ENCODE measurements around the gene FGD6. TPM values are rescaled to one million over a fixed set of nuclear protein-coding genes. Genes with fewer than 3 reads are reported as not detected.
A peak's percentile ranks its signal among the peaks of the same experiment; 100 is the strongest.
"Not testable (repeated sequence)": the region's sequence is repeated elsewhere in the genome, so short reads cannot be mapped to it uniquely, and the experiment has no call there.

FGD6 gene
- total RNA-seq, 2 experiments from 2014 or later, result 0.45 to 0.71 TPM

- Mint-ChIP-seq H3K4me3 (no peak overlapping the region), H3K9me3 (no peaks in the 10 kb centered on the region), H3K27ac (no peak overlapping the region), H3K36me3 (ENCODE audit: low read depth) (no peaks in the 10 kb centered on the region), H3K27me3 (peaks cover 5% of the 10 kb centered on the region), H3K4me1 (peaks cover 18% of the 10 kb centered on the region)
- CTCF ChIA-PET, result no interaction called here
- no peak for DNase-seq
- POLR2A ChIA-PET, result no interaction called here
These were observed 117.9 kb downstream of the FGD6 start for GRCh38 chr12:95099270-95099790.

- POLR2A ChIA-PET, result no interaction called here
- Mint-ChIP-seq H3K36me3 (ENCODE audit: low read depth) (no peaks in the 10 kb centered on the region), H3K27me3 (peaks cover 5% of the 10 kb centered on the region), H3K9me3 (no peaks in the 10 kb centered on the region), H3K4me1 (no peaks in the 10 kb centered on the region), H3K4me3 (no peak overlapping the region), H3K27ac (no peak overlapping the region)
- CTCF ChIA-PET, result no interaction called here
- DNase-seq, result no peak
These were observed 120.4 kb downstream of the FGD6 start for GRCh38 chr12:95096852-95097251.

GRCh38 chr12:95096378-95096777, 120.9 kb downstream of the FGD6 start:
- Mint-ChIP-seq H3K4me3 (no peak overlapping the region), H3K27me3 (peaks cover 5% of the 10 kb centered on the region), H3K4me1 (no peaks in the 10 kb centered on the region), H3K27ac (no peak overlapping the region), H3K9me3 (no peaks in the 10 kb centered on the region), H3K36me3 (ENCODE audit: low read depth) (no peaks in the 10 kb centered on the region)
- ChIA-PET CTCF (no interaction called here), POLR2A (no interaction called here)
- no peak for DNase-seq

GRCh38 chr12:95095866-95096265, 121.4 kb downstream of the FGD6 start:
- H3K27ac Mint-ChIP-seq, H3K27me3 Mint-ChIP-seq, CTCF ChIA-PET: not testable (repeated sequence)

GRCh38 chr12:95089462-95089861, 127.8 kb downstream of the FGD6 start:
- H3K9me3 Mint-ChIP-seq, result no peaks in the 10 kb centered on the region
- H3K4me1 Mint-ChIP-seq, result peaks cover 2% of the 10 kb centered on the region
- H3K4me3 Mint-ChIP-seq, result no peak overlapping the region
- POLR2A ChIA-PET, result no interaction called here
- no peak for DNase-seq
- no peak overlapping the region for H3K27ac Mint-ChIP-seq
- no peaks in the 10 kb centered on the region for H3K36me3 Mint-ChIP-seq (ENCODE audit: low read depth)
- H3K27me3 Mint-ChIP-seq, result peaks cover 3% of the 10 kb centered on the region
- CTCF ChIA-PET, result no interaction called here

More at GRCh38 chr12:95095866-95096265, 121.4 kb downstream of the FGD6 start:
- H3K4me1 Mint-ChIP-seq; DNase-seq; H3K4me3 Mint-ChIP-seq; H3K9me3 Mint-ChIP-seq; POLR2A ChIA-PET; H3K36me3 Mint-ChIP-seq (ENCODE audit: low read depth): not testable (repeated sequence)

GRCh38 chr12:95088379-95088778, 128.9 kb downstream of the FGD6 start:
- POLR2A ChIA-PET, result no interaction called here
- H3K36me3 Mint-ChIP-seq (ENCODE audit: low read depth), result no peaks in the 10 kb centered on the region
- CTCF ChIA-PET, result no interaction called here
- no peaks in the 10 kb centered on the region for H3K9me3 Mint-ChIP-seq
- no peak overlapping the region for H3K4me3 Mint-ChIP-seq
- no peak overlapping the region for H3K27ac Mint-ChIP-seq
- peaks cover 11% of the 10 kb centered on the region for H3K27me3 Mint-ChIP-seq
- no peak for DNase-seq
- peaks cover 2% of the 10 kb centered on the region for H3K4me1 Mint-ChIP-seq

- peaks cover 2% of the 10 kb centered on the region for H3K4me1 Mint-ChIP-seq
- CTCF ChIA-PET, result interaction anchor here (1.2 to 3.5 kb wide), 3 partner anchors 12 to 22 kb away, joined by 3 to 26 read pairs (median 4); partner anchors contain the start of gene NR2C1
These were observed 131.7 kb downstream of the FGD6 start for GRCh38 chr12:95085612-95086011.

GRCh38 chr12:95083938-95084337, 133.3 kb downstream of the FGD6 start:
- CTCF ChIA-PET, result interaction anchor here (3.5 kb wide), 1 partner anchor 10 kb away, joined by 26 read pairs; the partner anchor contains the start of gene NR2C1
- H3K27ac Mint-ChIP-seq, result no peak overlapping the region
- POLR2A ChIA-PET, result interaction anchor here (1.1 to 1.5 kb wide), 2 partner anchors 11 to 81 kb away, joined by 3 to 4 read pairs; partner anchors contain the start of genes NDUFA12 and NR2C1
- H3K4me3 Mint-ChIP-seq, result no peak overlapping the region
- DNase-seq, result no peak
- peaks cover 2% of the 10 kb centered on the region for H3K4me1 Mint-ChIP-seq
- no peaks in the 10 kb centered on the region for H3K9me3 Mint-ChIP-seq
- H3K27me3 Mint-ChIP-seq, result peaks cover 7% of the 10 kb centered on the region
- no peaks in the 10 kb centered on the region for H3K36me3 Mint-ChIP-seq (ENCODE audit: low read depth)

More at GRCh38 chr12:95085612-95086011, 131.7 kb downstream of the FGD6 start:
- peaks cover 11% of the 10 kb centered on the region for H3K27me3 Mint-ChIP-seq
- no peak overlapping the region for H3K27ac Mint-ChIP-seq
- DNase-seq, result no peak
- POLR2A ChIA-PET, result no interaction called here
- no peaks in the 10 kb centered on the region for H3K9me3 Mint-ChIP-seq
- no peak overlapping the region for H3K4me3 Mint-ChIP-seq
- no peaks in the 10 kb centered on the region for H3K36me3 Mint-ChIP-seq (ENCODE audit: low read depth)

GRCh38 chr12:95083471-95083870, 133.8 kb downstream of the FGD6 start:
- no peaks in the 10 kb centered on the region for H3K9me3 Mint-ChIP-seq
- peaks cover 8% of the 10 kb centered on the region for H3K27me3 Mint-ChIP-seq
- ChIA-PET POLR2A (interaction anchor here (1.1 to 1.5 kb wide), 2 partner anchors 10 to 80 kb away, joined by 3 to 4 read pairs; partner anchors contain the start of genes NDUFA12 and NR2C1), CTCF (interaction anchor here (3.5 kb wide), 1 partner anchor 10 kb away, joined by 26 read pairs; the partner anchor contains the start of gene NR2C1)
- H3K27ac Mint-ChIP-seq, result no peak overlapping the region
- no peaks in the 10 kb centered on the region for H3K36me3 Mint-ChIP-seq (ENCODE audit: low read depth)
- H3K4me3 Mint-ChIP-seq, result no peak overlapping the region
- DNase-seq, result no peak
- peaks cover 2% of the 10 kb centered on the region for H3K4me1 Mint-ChIP-seq

- H3K27me3 Mint-ChIP-seq, result peaks cover 2% of the 10 kb centered on the region
- no peak for DNase-seq
- ChIA-PET POLR2A (no interaction called here), CTCF (no interaction called here)
- H3K27ac Mint-ChIP-seq, result no peak overlapping the region
- H3K4me3 Mint-ChIP-seq, result no peak overlapping the region
- H3K4me1 Mint-ChIP-seq, result peaks cover 6% of the 10 kb centered on the region
- peaks cover 6% of the 10 kb centered on the region for H3K36me3 Mint-ChIP-seq (ENCODE audit: low read depth)
- no peaks in the 10 kb centered on the region for H3K9me3 Mint-ChIP-seq
These were observed 139.9 kb downstream of the FGD6 start for GRCh38 chr12:95077341-95077740.

- Mint-ChIP-seq H3K9me3 (no peaks in the 10 kb centered on the region), H3K27ac (no peak overlapping the region), H3K27me3 (peaks cover 2% of the 10 kb centered on the region), H3K4me1 (peaks cover 12% of the 10 kb centered on the region), H3K4me3 (no peak overlapping the region), H3K36me3 (ENCODE audit: low read depth) (peaks cover 8% of the 10 kb centered on the region)
- ChIA-PET POLR2A (no interaction called here), CTCF (interaction anchor here (0.7 to 3.3 kb wide), 3 partner anchors 9 to 36 kb away, joined by 3 to 26 read pairs (median 3); no protein-coding TSS in a partner anchor)
- no peak for DNase-seq
These were observed 142.5 kb downstream of the FGD6 start for GRCh38 chr12:95074766-95075165.

- no peak for DNase-seq
- ChIA-PET POLR2A (interaction anchor here (0.6 to 3.9 kb wide), 12 partner anchors 10 to 902 kb away, joined by 3 to 37 read pairs (median 4); partner anchors contain the start of genes FGD6, METAP2, NDUFA12 and VEZT), CTCF (interaction anchor here (0.7 to 3.3 kb wide), 25 partner anchors 10 to 869 kb away, joined by 3 to 26 read pairs (median 4); partner anchors contain the start of genes AMDHD1, CCDC38, CEP83 and FGD6)
- H3K27me3 Mint-ChIP-seq, result peaks cover 2% of the 10 kb centered on the region
- H3K4me1 Mint-ChIP-seq, result peaks cover 12% of the 10 kb centered on the region
- H3K27ac Mint-ChIP-seq, result peak overlapping the region; percentile 71
- peak overlapping the region; percentile 82 for H3K4me3 Mint-ChIP-seq
- H3K9me3 Mint-ChIP-seq, result no peaks in the 10 kb centered on the region
- peaks cover 8% of the 10 kb centered on the region for H3K36me3 Mint-ChIP-seq (ENCODE audit: low read depth)
These were observed 143.4 kb downstream of the FGD6 start for GRCh38 chr12:95073698-95074520.
